Prostate gland (tissue), 2 donors: ENCODE results near the gene GPC2.

Experiments used
- POLR2A ChIP-seq: fragments of 450-650 bp; IDR thresholded peaks from one replicate; pipeline ENCODE4 v1.6.1; 2016; ENCODE audit warnings: antibody characterized with exemption, mild to moderate bottlenecking
- POLR2AphosphoS5 ChIP-seq: sonication (generic); formaldehyde crosslinking; IDR thresholded peaks from one replicate; pipeline ENCODE4 v1.6.1; 2017; ENCODE audit warnings: antibody characterized with exemption
- TF ChIP-seq, protein P1 (sequence below), 4 experiments: fragments of 200-600 bp in 2 of 4; fragments of 450-650 bp in 2 of 4; sonication (generic) in 2 of 4; IDR thresholded peaks; 1 replicate in 3 of 4; 2 replicates in 1 of 4; pipeline ENCODE4 v1.5.1; 2016 to 2019; ENCODE audit warnings: antibody characterized with exemption in 4 of 4, mild to moderate bottlenecking in 2 of 4, moderate library complexity in 2 of 4

DNA sequence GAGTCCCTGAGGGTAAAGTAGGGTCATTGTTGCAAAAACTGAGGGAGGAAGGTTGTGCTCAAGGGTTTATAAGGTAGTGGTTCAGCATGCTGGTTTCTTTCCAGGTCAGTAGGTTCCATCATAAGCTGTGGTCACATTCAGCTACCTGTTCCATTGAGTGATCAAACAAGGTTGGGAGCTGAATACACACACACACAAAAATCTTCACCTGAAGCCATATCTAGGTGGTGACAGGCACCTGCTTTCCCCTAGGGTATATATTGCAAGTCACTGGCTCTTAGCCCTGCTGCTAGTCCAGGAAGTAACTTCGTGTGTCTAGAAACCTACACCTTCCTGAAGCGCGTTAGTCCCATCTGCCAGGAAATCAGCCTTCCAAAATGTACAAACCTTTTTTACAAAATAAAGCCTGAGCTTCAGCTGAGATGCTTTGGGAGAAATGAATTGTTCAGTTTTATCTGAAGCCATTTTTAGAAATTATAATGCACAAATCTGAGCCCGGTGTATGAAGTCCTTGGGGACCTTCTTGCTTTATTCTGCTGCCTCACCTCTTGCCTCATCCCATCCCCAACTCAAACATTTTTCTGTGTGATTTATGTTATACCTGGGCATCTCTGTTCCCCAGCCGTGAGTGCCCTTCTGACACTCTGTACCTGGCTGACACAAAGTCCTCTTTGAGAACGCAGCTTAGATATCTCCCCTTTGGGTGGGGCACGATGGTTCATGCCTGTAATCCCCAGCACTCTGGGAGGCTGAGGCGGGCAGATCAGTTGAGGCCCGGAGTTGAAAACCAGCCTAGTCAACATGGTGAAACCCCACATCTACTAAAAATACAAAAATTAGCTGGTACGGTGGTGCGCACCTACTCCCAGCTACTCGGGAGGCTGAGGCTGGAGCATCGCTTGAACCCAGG lies 39.1 kb downstream of the GPC2 start:
- TF ChIP-seq POLR2A (no peak), POLR2AphosphoS5 (no peak)
- TF ChIP-seq, protein P1, sequence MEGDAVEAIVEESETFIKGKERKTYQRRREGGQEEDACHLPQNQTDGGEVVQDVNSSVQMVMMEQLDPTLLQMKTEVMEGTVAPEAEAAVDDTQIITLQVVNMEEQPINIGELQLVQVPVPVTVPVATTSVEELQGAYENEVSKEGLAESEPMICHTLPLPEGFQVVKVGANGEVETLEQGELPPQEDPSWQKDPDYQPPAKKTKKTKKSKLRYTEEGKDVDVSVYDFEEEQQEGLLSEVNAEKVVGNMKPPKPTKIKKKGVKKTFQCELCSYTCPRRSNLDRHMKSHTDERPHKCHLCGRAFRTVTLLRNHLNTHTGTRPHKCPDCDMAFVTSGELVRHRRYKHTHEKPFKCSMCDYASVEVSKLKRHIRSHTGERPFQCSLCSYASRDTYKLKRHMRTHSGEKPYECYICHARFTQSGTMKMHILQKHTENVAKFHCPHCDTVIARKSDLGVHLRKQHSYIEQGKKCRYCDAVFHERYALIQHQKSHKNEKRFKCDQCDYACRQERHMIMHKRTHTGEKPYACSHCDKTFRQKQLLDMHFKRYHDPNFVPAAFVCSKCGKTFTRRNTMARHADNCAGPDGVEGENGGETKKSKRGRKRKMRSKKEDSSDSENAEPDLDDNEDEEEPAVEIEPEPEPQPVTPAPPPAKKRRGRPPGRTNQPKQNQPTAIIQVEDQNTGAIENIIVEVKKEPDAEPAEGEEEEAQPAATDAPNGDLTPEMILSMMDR (IDR thresholded peaks at IDR 0.05) = no peak
